ENCODE results near the gene CNGA2. TPM values are rescaled to one million over a fixed set of nuclear protein-coding genes. Genes with fewer than 3 reads are reported as not detected.
"Not testable (repeated sequence)": the region's sequence is repeated elsewhere in the genome, so short reads cannot be mapped to it uniquely, and the experiment has no call there.

CNGA2 gene
- total and polyA plus RNA-seq, 3 donors from 2014 or later: 0.50 to 2.0 (median 0.83) TPM

- H3K9me3 ChIP-seq: no peaks in the 10 kb centered on the region
Measured at GRCh38 chrX:151694661-151695582, 39.6 kb upstream of the CNGA2 start, which contains the start of gene PRRG3. TSS of gene PRRG3 (plus strand) at chrX:151695458. CDS start at chrX:151698815, 3,357 bp downstream.

GRCh38 chrX:151695583-151696340, 38.8 kb upstream of the CNGA2 start:
- no peak overlapping the region for H3K4me3 ChIP-seq
- H3K9me3 ChIP-seq: no peaks in the 10 kb centered on the region
- intact Hi-C loops (cut with DNase I; ENCODE audit: low total_unique reads): no loop called here
- WGBS, 2 donors: 18 to 33% methylated on average over 2 to 19 of the region's 19 CpGs
- H3K36me3 ChIP-seq (ENCODE audit: low read depth, missing control alignments): no peaks in the 10 kb centered on the region
- H3K27ac ChIP-seq: no peak overlapping the region
- no peak for DNase-seq
- no peaks in the 10 kb centered on the region for H3K4me1 ChIP-seq
- H3K27me3 ChIP-seq: no peaks in the 10 kb centered on the region
- TF ChIP-seq, protein P1, sequence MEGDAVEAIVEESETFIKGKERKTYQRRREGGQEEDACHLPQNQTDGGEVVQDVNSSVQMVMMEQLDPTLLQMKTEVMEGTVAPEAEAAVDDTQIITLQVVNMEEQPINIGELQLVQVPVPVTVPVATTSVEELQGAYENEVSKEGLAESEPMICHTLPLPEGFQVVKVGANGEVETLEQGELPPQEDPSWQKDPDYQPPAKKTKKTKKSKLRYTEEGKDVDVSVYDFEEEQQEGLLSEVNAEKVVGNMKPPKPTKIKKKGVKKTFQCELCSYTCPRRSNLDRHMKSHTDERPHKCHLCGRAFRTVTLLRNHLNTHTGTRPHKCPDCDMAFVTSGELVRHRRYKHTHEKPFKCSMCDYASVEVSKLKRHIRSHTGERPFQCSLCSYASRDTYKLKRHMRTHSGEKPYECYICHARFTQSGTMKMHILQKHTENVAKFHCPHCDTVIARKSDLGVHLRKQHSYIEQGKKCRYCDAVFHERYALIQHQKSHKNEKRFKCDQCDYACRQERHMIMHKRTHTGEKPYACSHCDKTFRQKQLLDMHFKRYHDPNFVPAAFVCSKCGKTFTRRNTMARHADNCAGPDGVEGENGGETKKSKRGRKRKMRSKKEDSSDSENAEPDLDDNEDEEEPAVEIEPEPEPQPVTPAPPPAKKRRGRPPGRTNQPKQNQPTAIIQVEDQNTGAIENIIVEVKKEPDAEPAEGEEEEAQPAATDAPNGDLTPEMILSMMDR (IDR thresholded peaks at IDR 0.05): no peak
- TF ChIP-seq POLR2A (IDR thresholded peaks at IDR 0.05): no peak

More at GRCh38 chrX:151694661-151695582, 39.6 kb upstream of the CNGA2 start, which contains the start of gene PRRG3:
- DNase-seq: no peak
- no peaks in the 10 kb centered on the region for H3K4me1 ChIP-seq
- intact Hi-C loops (cut with DNase I; ENCODE audit: low total_unique reads): no loop called here
- TF ChIP-seq, protein P1 (IDR thresholded peaks at IDR 0.05): no peak
- no peak for TF ChIP-seq POLR2A (IDR thresholded peaks at IDR 0.05)
- H3K27ac ChIP-seq: no peak within 1 kb of the TSS
- H3K4me3 ChIP-seq: peak within 1 kb of the TSS in 1 of 2 donors; percentile 9
- WGBS, 2 donors: 8% methylated on average over 16 of the region's 100 CpGs; no CpG with 5 or more reads in 1 of the 2 donors
- H3K36me3 ChIP-seq (ENCODE audit: low read depth, missing control alignments): no peaks in the 10 kb centered on the region
- H3K27me3 ChIP-seq: no peaks in the 10 kb centered on the region

DNA sequence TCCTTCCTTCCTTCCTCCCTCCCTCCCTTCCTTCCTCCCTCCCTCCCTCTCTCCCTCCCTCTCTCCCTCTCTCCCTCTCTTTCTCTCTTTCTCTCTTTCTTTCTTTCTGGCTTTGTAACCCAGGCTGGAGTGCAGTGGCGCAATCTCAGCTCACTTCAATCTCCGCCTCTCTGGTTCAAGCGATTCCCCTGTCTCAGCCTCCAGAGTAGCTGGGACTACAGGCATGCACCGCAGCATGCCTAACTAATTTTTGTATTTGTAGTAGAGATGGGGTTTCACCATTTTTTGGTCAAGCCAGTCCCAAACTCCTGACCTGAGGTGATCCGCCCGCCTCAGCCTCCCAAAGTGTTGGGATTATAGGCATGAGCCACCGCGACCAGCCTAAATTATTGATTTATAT, 37.5 kb upstream of the CNGA2 start:
- WGBS, 2 donors: 92 to 95% methylated on average over 3 to 8 of the region's 8 CpGs

GRCh38 chrX:151697522-151697921, 37.0 kb upstream of the CNGA2 start:
- no peak for DNase-seq
- no peaks in the 10 kb centered on the region for H3K4me1 ChIP-seq
- intact Hi-C loops (cut with DNase I; ENCODE audit: low total_unique reads): no loop called here
- H3K9me3 ChIP-seq: no peaks in the 10 kb centered on the region
- no peaks in the 10 kb centered on the region for H3K27me3 ChIP-seq
- H3K27ac ChIP-seq: no peak overlapping the region
- H3K36me3 ChIP-seq (ENCODE audit: low read depth, missing control alignments): no peaks in the 10 kb centered on the region
- WGBS, 2 donors: 84 to 86% methylated on average over 3 to 4 of the region's 4 CpGs
- TF ChIP-seq, protein P1 (IDR thresholded peaks at IDR 0.05): no peak
- no peak for TF ChIP-seq POLR2A (IDR thresholded peaks at IDR 0.05)
- H3K4me3 ChIP-seq: no peak overlapping the region

More for the DNA sequence above, 37.5 kb upstream of the CNGA2 start:
- H3K27me3 ChIP-seq; DNase-seq; H3K9me3 ChIP-seq; intact Hi-C loops (cut with DNase I; ENCODE audit: low total_unique reads); H3K4me3 ChIP-seq; H3K4me1 ChIP-seq; H3K27ac ChIP-seq; H3K36me3 ChIP-seq (ENCODE audit: low read depth, missing control alignments): not testable (repeated sequence)

DNA sequence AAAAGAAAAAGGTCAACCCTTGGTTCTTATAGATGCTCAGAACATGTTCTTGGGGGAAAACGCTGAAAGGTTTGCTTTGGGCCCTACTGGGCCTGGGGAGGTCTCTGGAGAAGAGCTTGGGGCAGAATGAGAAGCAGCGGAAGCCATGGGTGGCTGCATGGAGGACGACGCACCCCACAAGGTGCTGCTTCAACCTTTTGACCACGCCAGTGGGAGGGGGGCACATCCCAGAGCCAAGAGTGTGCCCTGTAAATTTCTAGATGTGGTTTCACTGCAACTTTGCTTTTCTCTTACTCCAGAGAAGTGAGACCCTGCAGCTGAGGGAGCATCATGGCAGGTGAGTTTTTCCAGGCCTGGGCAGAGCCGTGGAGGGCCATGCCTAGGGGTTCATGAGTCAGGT, 36.1 kb upstream of the CNGA2 start:
- no peaks in the 10 kb centered on the region for H3K9me3 ChIP-seq
- intact Hi-C loops (cut with DNase I; ENCODE audit: low total_unique reads): no loop called here

More for the DNA sequence above, 36.1 kb upstream of the CNGA2 start:
- H3K27me3 ChIP-seq: no peaks in the 10 kb centered on the region
- 77% methylated on average over 6 of the region's 6 CpGs; no CpG with 5 or more reads in 1 of the 2 donors for WGBS, 2 donors
- TF ChIP-seq, protein P1 (IDR thresholded peaks at IDR 0.05): no peak
- TF ChIP-seq POLR2A (IDR thresholded peaks at IDR 0.05): no peak
- no peak overlapping the region for H3K4me3 ChIP-seq
- no peak for DNase-seq
- no peaks in the 10 kb centered on the region for H3K36me3 ChIP-seq (ENCODE audit: low read depth, missing control alignments)
- no peaks in the 10 kb centered on the region for H3K4me1 ChIP-seq
- no peak overlapping the region for H3K27ac ChIP-seq
